Pancreas (tissue), 10 donors: ENCODE measurements around the gene CMTM5. TPM values are rescaled to one million over a fixed set of nuclear protein-coding genes. Genes with fewer than 3 reads are reported as not detected.

ENCODE experiments used
- ATAC-seq, 4 donors: fragments of 200-7000 bp; cut with Tn5 transposase; one replicate each; pipeline versions ENCODE4 v1.8.0 to v1.9.1; 2020; ENCODE audit warnings: mild to moderate bottlenecking in 4 of 4, moderate library complexity in 4 of 4
- DNase-seq, 6 donors: peaks; one replicate each; pipeline ENCODE4 v3.0.0-alpha.2; 2020
- FAIRE-seq: peaks from 2 replicates; lab custom pipeline; 2012; peaks lifted over from hg19 to GRCh38; lab: Jason Lieb, UNC
- H3K27ac ChIP-seq, 4 donors: fragments of 200-600 bp; sonication (generic); 1 replicate in 3 of 4; 2 replicates in 1 of 4; pipeline versions ENCODE4 v1.5.0 to v1.8.0; 2020
- H3K27me3 ChIP-seq, 4 donors: fragments of 200-600 bp; one replicate each; pipeline ENCODE4 v1.8.0; 2021
- H3K36me3 ChIP-seq, 3 donors: fragments of 200-600 bp; sonication (generic) in 1 of 3; one replicate each; pipeline versions ENCODE4 v1.5.0 to v1.8.0; 2020 to 2021
- H3K4me1 ChIP-seq, 3 donors: fragments of 200-600 bp; one replicate each; pipeline ENCODE4 v1.8.0; 2021
- H3K4me3 ChIP-seq, 4 donors: fragments of 200-600 bp; sonication (generic) in 2 of 4; one replicate each; pipeline versions ENCODE4 v1.5.0 to v1.8.0; 2020 to 2021
- H3K9me3 ChIP-seq, 4 donors: fragments of 200-600 bp; one replicate each; pipeline ENCODE4 v1.8.0; 2021
- CTCF ChIP-seq, 4 donors: fragments of 200-600 bp; sonication (generic) in 3 of 4; IDR thresholded peaks; one replicate each; pipeline versions ENCODE4 v1.5.0 to v1.8.0; 2021; ENCODE audit warnings: antibody characterized with exemption in 4 of 4
- WGBS, 2 donors: extraction: QIAGEN DNeasy Blood & Tissue Kit; methylation state at CpG; one replicate each; pipeline ENCODE4 v1.1.7; 2013; 5-methylcytosine and 5-hydroxymethylcytosine counted together
- intact Hi-C, 3 donors: fragments of 100-400 bp; cut with DNase I; formaldehyde crosslinking; loops; one replicate each; pipeline versions ENCODE4 v1.11.1 to v1.14.2; 2022
- polyA plus RNA-seq, 2 donors: library from polyadenylated mRNA; stranded (reverse); fragments of 200-250 nt; gene quantifications; one replicate each; pipeline ENCODE4 v1.2.3, GENCODE V29; 2013
- total RNA-seq, 6 donors: library from RNA; stranded (reverse); fragmentation: NEBNext Ultra II Directional in 4 of 6; extraction: Animal tissue kit (Norgen Biotek cat#: 25700) in 4 of 6; gene quantifications; one replicate each; pipeline versions ENCODE4 v1.2.1 to v1.2.4, GENCODE V29; 2021 to 2023
- donor health status: healthy with polysubstance abuse.
- donor health status: DM: no; HTN: no; CAD: no; lungs with moderate emphysema.
- donor health status: DM: no; HTN: no; CAD: no.
- donor health status: control.
- donor health status: control.
- donor health status: Bipolar disorder and iron deficiency.
- donor health status: DM: yes; HTN: yes; CAD: no.
- donor health status: DM: no; HTN: no; CAD: no.
- donor health status: DM: no; HTN: no; CAD: no.
- donor health status: DM: yes; HTN: yes; CAD: no.

The CMTM5 gene
- total and polyA plus RNA-seq, 8 donors = 0.16 to 0.53 (median 0.25) TPM; not detected in 5

GRCh38 chr14:23411563-23412525 is 35.0 kb downstream of the CMTM5 start:
- ATAC-seq (no peak), FAIRE-seq (no peak)
- intact Hi-C loops = no loop called here

GRCh38 chr14:23413681-23414080 is 36.8 kb downstream of the CMTM5 start:
- Histone ChIP-seq H3K36me3 (no peaks in the 10 kb centered on the region), H3K27ac (no peak overlapping the region), H3K27me3 (no peaks in the 10 kb centered on the region), H3K4me3 (no peak overlapping the region), H3K9me3 (no peaks in the 10 kb centered on the region), H3K4me1 (peaks cover 0 to 4% (median 0%) of the 10 kb centered on the region in 3 donors)
- ATAC-seq (no peak), DNase-seq (no peak), FAIRE-seq (no peak)
- intact Hi-C loops = no loop called here
- no peak for TF ChIP-seq CTCF (IDR thresholded peaks at IDR 0.05)
- 88 to 95% methylated on average over 16 of the region's 16 CpGs for WGBS, 2 donors

More at GRCh38 chr14:23411563-23412525, 35.0 kb downstream of the CMTM5 start:
- H3K27ac ChIP-seq = no peak overlapping the region
- no peaks in the 10 kb centered on the region for H3K27me3 ChIP-seq
- TF ChIP-seq CTCF (IDR thresholded peaks at IDR 0.05) = no peak
- peaks cover 0 to 4% (median 0%) of the 10 kb centered on the region in 3 donors for H3K4me1 ChIP-seq
- no peak overlapping the region for H3K4me3 ChIP-seq
- DNase-seq = no peak
- no peaks in the 10 kb centered on the region for H3K36me3 ChIP-seq
- 83 to 87% methylated on average over 14 of the region's 14 CpGs for WGBS, 2 donors
- no peaks in the 10 kb centered on the region for H3K9me3 ChIP-seq

- Histone ChIP-seq H3K27me3 (no peaks in the 10 kb centered on the region), H3K27ac (no peak overlapping the region), H3K36me3 (no peaks in the 10 kb centered on the region), H3K4me3 (no peak overlapping the region), H3K4me1 (peaks cover 0 to 4% (median 0%) of the 10 kb centered on the region in 3 donors), H3K9me3 (no peaks in the 10 kb centered on the region)
- ATAC-seq = no peak
- intact Hi-C loops = no loop called here
- TF ChIP-seq CTCF (IDR thresholded peaks at IDR 0.05) = no peak
- DNase-seq = no peak
- whole genome bisulfite sequencing, 2 donors = 69 to 93% methylated on average over 3 of the region's 3 CpGs
- FAIRE-seq = no peak
These were observed 37.4 kb downstream of the CMTM5 start for GRCh38 chr14:23414254-23414653.

GRCh38 chr14:23414906-23415820 is 38.3 kb downstream of the CMTM5 start:
- no peaks in the 10 kb centered on the region for H3K9me3 ChIP-seq
- H3K4me3 ChIP-seq = peak overlapping the region; percentile 23 to 55 (median 34)
- H3K36me3 ChIP-seq = no peaks in the 10 kb centered on the region
- no peak for TF ChIP-seq CTCF (IDR thresholded peaks at IDR 0.05)
- peaks cover 0 to 4% (median 0%) of the 10 kb centered on the region in 3 donors for H3K4me1 ChIP-seq
- H3K27me3 ChIP-seq = no peaks in the 10 kb centered on the region
- no peak for FAIRE-seq
- no peak overlapping the region for H3K27ac ChIP-seq
- DNase-seq = peak; percentile 75 to 90 (median 78)
- intact Hi-C loops = no loop called here
- peak; percentile 95 to 99 (median 96) for ATAC-seq
- WGBS, 2 donors = 66 to 68% methylated on average over 39 of the region's 39 CpGs
